ENCODE results near the gene COL5A1.

- TF ChIP-seq, protein P1, sequence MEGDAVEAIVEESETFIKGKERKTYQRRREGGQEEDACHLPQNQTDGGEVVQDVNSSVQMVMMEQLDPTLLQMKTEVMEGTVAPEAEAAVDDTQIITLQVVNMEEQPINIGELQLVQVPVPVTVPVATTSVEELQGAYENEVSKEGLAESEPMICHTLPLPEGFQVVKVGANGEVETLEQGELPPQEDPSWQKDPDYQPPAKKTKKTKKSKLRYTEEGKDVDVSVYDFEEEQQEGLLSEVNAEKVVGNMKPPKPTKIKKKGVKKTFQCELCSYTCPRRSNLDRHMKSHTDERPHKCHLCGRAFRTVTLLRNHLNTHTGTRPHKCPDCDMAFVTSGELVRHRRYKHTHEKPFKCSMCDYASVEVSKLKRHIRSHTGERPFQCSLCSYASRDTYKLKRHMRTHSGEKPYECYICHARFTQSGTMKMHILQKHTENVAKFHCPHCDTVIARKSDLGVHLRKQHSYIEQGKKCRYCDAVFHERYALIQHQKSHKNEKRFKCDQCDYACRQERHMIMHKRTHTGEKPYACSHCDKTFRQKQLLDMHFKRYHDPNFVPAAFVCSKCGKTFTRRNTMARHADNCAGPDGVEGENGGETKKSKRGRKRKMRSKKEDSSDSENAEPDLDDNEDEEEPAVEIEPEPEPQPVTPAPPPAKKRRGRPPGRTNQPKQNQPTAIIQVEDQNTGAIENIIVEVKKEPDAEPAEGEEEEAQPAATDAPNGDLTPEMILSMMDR (IDR thresholded peaks at IDR 0.05) = no peak
- no peak for TF ChIP-seq POLR2A (IDR thresholded peaks at IDR 0.05)
Measured at GRCh38 chr9:134648701-134649530, 7.3 kb downstream of the COL5A1 start.

Data from Peyer's patch (tissue), 4 donors.